22Rv1 (cell line): ENCODE measurements around the gene ALDH18A1.

Source experiments
- H3K27ac ChIP-seq: fragments of 450-650 bp; 2 replicates; pipeline ENCODE4 v1.5.1; 2017
- ZFX ChIP-seq: fragments of 450-650 bp; IDR thresholded peaks from 2 replicates; pipeline ENCODE4 v1.6.1; 2017; ENCODE audit warnings: antibody characterized with exemption, borderline replicate concordance
- TF ChIP-seq, protein P1 (sequence below): fragments of 450-650 bp; IDR thresholded peaks from 2 replicates; pipeline ENCODE4 v1.5.1; 2017; ENCODE audit warnings: mild to moderate bottlenecking

The ALDH18A1 gene

GRCh38 chr10:95648138-95648537 is 8.4 kb downstream of the ALDH18A1 start:
- H3K27ac ChIP-seq = no peak overlapping the region
- TF ChIP-seq, protein P1, sequence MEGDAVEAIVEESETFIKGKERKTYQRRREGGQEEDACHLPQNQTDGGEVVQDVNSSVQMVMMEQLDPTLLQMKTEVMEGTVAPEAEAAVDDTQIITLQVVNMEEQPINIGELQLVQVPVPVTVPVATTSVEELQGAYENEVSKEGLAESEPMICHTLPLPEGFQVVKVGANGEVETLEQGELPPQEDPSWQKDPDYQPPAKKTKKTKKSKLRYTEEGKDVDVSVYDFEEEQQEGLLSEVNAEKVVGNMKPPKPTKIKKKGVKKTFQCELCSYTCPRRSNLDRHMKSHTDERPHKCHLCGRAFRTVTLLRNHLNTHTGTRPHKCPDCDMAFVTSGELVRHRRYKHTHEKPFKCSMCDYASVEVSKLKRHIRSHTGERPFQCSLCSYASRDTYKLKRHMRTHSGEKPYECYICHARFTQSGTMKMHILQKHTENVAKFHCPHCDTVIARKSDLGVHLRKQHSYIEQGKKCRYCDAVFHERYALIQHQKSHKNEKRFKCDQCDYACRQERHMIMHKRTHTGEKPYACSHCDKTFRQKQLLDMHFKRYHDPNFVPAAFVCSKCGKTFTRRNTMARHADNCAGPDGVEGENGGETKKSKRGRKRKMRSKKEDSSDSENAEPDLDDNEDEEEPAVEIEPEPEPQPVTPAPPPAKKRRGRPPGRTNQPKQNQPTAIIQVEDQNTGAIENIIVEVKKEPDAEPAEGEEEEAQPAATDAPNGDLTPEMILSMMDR = no peak
- TF ChIP-seq ZFX = no peak

DNA sequence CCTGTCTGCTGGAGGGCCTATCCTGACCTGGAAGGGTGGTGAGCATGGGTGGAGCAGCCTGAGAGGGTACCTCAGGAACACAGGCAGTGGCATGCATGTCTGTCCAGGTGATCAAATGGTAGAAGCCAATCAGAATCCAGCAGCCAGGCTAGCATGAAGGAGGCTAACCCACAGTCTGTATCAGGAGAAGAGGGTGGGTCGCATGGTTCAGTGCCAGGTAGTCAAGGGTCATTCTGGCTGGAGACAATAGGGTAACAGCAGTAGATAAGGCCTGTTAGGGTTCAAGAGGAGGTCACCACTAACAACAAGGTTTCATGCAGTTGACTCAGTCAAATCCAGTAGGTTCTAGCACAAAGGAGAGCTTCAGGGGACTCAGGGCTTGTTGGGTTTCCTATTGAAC is 10.4 kb downstream of the ALDH18A1 start:
- H3K27ac ChIP-seq = no peak overlapping the region
- TF ChIP-seq, protein P1 = no peak
- TF ChIP-seq ZFX = no peak

DNA sequence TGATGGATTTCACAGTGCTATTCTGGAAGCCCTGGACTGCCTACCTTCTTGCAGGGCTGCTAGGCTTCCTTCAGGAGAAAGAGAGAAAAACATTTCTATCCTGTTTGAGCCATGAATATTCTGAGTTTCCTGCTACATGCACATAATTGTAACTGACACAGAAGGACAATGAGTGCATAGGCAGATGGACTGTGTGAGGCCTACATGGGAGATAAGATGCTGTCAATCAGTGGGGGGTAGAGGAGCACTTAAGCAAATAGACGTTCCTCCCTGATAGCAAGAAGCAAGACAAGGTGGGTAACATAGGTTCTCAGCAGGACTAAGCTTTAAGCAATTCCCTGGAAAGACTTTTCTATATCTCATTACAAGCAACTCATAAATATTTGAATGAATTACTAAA is 11.6 kb downstream of the ALDH18A1 start:
- no peak overlapping the region for H3K27ac ChIP-seq
- TF ChIP-seq, protein P1 = no peak
- TF ChIP-seq ZFX = no peak

- H3K27ac ChIP-seq = no peak overlapping the region
- TF ChIP-seq, protein P1 = no peak
- TF ChIP-seq ZFX = no peak
Measured at GRCh38 chr10:95640891-95641315, 15.6 kb downstream of the ALDH18A1 start.

GRCh38 chr10:95637911-95638310 is 18.6 kb downstream of the ALDH18A1 start:
- H3K27ac ChIP-seq = no peak overlapping the region
- no peak for TF ChIP-seq ZFX
- TF ChIP-seq, protein P1 = no peak

DNA sequence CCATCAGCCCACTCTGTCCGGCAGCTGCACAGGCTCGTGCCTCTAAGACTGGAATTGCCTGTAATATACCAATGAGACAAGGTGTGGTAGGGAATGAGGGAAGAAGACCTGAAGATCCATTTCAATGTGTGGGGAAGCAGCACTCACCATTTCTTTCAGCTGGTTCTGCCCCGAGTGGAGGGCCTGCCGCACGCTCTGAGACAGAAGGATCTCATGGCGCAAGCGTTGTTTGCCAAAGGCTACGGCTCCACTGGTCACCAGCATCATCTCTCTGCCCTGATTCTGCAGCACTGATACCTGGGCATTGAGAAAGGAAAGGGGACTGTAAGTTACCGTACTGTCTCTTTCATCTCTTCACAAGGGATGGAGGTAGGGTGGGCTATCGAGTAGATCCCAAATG is 19.4 kb downstream of the ALDH18A1 start:
- TF ChIP-seq, protein P1 = no peak
- no peak for TF ChIP-seq ZFX
- no peak overlapping the region for H3K27ac ChIP-seq

DNA sequence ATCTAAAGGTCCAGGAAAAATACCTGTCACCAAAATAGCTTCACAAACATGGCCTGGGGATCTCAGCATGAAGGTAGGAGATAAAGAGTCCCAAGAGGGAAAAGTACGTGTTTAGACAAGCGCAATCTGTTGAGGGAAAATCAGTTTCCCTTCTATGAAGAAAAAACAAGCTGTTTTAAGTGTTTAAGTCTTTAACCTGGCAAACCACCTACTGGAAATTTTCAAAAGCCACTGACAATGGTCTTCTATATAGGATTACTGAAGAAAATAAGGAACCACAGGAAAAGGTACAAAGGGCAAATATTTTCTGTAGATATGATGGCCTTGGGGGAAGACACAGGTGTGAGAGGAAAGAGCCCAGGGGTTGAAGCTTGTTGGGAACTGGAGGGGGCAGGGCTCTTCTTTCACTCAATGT is 21.2 kb downstream of the ALDH18A1 start:
- TF ChIP-seq, protein P1 = no peak
- TF ChIP-seq ZFX = no peak
- H3K27ac ChIP-seq = no peak overlapping the region
